ENCODE data around the gene ZNF276.

Gene ZNF276

DNA sequence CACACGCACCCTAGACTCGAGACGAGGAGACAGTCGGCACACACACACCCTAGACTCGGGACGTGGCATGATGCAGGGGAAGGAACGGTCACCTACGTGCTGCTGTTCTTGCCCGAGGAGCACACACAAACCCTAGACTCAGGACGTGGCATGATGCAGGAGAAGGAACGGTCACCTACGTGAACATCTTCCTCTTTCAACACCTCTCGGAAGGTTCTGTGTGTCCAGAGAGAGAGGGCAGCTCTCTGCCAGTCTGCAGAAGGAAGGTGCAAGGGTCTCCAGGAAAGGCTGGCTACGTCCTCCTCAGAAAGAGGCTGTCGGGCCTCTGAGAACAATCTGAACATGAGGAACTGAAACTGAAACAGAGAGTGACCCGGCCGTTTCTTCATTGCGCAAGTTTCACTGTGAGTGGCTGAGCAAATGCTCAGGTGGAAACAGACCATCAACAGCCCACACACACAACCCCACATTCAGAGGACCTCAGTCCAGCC lies 43.4 kb downstream of the ZNF276 start:
- DNase-seq (ENCODE audit: low read depth in 1 of 2, low spot score in 1 of 2) = peak; percentile 71 to 73
- peak overlapping the region; percentile 8; the same call in 1 of the 2 replicates for H3K4me3 ChIP-seq (replicated peaks; ENCODE audit: insufficient read depth, low read length)
- TF ChIP-seq, protein P1, sequence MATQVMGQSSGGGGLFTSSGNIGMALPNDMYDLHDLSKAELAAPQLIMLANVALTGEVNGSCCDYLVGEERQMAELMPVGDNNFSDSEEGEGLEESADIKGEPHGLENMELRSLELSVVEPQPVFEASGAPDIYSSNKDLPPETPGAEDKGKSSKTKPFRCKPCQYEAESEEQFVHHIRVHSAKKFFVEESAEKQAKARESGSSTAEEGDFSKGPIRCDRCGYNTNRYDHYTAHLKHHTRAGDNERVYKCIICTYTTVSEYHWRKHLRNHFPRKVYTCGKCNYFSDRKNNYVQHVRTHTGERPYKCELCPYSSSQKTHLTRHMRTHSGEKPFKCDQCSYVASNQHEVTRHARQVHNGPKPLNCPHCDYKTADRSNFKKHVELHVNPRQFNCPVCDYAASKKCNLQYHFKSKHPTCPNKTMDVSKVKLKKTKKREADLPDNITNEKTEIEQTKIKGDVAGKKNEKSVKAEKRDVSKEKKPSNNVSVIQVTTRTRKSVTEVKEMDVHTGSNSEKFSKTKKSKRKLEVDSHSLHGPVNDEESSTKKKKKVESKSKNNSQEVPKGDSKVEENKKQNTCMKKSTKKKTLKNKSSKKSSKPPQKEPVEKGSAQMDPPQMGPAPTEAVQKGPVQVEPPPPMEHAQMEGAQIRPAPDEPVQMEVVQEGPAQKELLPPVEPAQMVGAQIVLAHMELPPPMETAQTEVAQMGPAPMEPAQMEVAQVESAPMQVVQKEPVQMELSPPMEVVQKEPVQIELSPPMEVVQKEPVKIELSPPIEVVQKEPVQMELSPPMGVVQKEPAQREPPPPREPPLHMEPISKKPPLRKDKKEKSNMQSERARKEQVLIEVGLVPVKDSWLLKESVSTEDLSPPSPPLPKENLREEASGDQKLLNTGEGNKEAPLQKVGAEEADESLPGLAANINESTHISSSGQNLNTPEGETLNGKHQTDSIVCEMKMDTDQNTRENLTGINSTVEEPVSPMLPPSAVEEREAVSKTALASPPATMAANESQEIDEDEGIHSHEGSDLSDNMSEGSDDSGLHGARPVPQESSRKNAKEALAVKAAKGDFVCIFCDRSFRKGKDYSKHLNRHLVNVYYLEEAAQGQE (IDR thresholded peaks at IDR 0.05; ENCODE audit: insufficient replicate concordance, low read depth) = no peak
- TF ChIP-seq POLR2AphosphoS5 (IDR thresholded peaks at IDR 0.05; ENCODE audit: low read depth) (peak; percentile 32; the same call in 1 of the 2 replicates), SPI1 (IDR thresholded peaks at IDR 0.05; ENCODE audit: borderline replicate concordance, low read depth) (peak; percentile 47; the same call in 1 of the 2 replicates)
- TF ChIP-seq, protein P2, sequence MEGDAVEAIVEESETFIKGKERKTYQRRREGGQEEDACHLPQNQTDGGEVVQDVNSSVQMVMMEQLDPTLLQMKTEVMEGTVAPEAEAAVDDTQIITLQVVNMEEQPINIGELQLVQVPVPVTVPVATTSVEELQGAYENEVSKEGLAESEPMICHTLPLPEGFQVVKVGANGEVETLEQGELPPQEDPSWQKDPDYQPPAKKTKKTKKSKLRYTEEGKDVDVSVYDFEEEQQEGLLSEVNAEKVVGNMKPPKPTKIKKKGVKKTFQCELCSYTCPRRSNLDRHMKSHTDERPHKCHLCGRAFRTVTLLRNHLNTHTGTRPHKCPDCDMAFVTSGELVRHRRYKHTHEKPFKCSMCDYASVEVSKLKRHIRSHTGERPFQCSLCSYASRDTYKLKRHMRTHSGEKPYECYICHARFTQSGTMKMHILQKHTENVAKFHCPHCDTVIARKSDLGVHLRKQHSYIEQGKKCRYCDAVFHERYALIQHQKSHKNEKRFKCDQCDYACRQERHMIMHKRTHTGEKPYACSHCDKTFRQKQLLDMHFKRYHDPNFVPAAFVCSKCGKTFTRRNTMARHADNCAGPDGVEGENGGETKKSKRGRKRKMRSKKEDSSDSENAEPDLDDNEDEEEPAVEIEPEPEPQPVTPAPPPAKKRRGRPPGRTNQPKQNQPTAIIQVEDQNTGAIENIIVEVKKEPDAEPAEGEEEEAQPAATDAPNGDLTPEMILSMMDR (IDR thresholded peaks at IDR 0.05; ENCODE audit: insufficient read depth, low read length) = no peak
- no peaks in the 10 kb centered on the region for H3K27me3 ChIP-seq (ENCODE audit: insufficient read depth, poor library complexity, severe bottlenecking)
- peak overlapping the region; percentile 58 for H3K27ac ChIP-seq (replicated peaks)

DNA sequence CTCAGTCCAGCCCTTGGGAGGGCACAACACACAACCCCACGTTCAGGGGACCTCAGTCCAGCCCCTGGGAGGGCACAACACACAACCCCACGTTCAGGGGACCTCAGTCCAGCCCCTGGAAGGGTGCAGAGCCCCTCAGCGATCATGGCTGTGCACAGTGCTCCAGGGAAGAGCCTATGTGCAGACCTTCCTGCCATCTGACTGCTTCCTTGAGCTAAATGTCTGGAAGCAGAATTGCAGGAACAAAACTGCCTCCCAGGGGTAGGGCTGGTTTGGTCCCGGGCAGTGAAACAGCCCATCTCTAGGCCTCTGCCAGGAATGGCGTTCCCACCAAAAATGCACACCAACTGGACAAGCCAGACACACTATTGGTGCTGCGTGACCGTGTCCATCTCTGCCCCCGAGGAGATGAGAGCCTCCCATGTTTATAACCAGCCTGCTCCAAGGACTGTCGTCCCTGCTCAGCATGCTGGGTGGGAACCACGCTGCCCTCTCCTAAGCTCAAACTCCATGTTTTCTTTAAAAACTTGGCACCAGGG lies 44.0 kb downstream of the ZNF276 start:
- Histone ChIP-seq H3K27me3 (ENCODE audit: insufficient read depth, poor library complexity, severe bottlenecking) (no peaks in the 10 kb centered on the region), H3K4me3 (replicated peaks; ENCODE audit: insufficient read depth, low read length) (no peak overlapping the region), H3K27ac (replicated peaks) (peak overlapping the region; percentile 58)
- peak in 1 of 2 experiments; percentile 1 for DNase-seq (ENCODE audit: low read depth in 1 of 2, low spot score in 1 of 2)
- TF ChIP-seq POLR2AphosphoS5 (IDR thresholded peaks at IDR 0.05; ENCODE audit: low read depth) (no peak), GABPA (IDR thresholded peaks at IDR 0.05; ENCODE audit: low read depth) (no peak), SPI1 (IDR thresholded peaks at IDR 0.05; ENCODE audit: borderline replicate concordance, low read depth) (no peak)
- TF ChIP-seq, protein P2 (IDR thresholded peaks at IDR 0.05; ENCODE audit: insufficient read depth, low read length) = no peak
- TF ChIP-seq, protein P1 (IDR thresholded peaks at IDR 0.05; ENCODE audit: insufficient replicate concordance, low read depth) = no peak

DNA sequence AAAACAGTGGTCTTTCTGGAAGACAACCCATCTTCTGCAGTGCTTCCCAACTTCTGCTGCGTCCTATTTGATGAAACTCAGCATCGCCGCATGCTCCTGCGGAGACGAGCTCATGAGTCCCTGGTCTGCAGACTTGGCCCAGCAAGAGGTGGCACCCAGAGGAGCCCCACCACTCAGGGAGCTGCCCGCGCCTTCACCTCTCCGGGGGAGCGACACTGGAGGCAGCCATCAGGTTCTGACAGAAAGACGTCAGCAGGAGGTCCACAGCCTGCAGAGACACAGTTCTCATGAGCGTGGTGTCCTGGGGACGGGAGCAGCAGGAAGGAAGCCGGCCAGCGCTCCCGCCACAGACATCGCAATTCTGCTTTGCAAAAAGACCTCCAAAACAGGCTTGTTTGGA lies 49.0 kb downstream of the ZNF276 start:
- H3K4me3 ChIP-seq (replicated peaks; ENCODE audit: insufficient read depth, low read length) = no peak overlapping the region
- H3K27me3 ChIP-seq (ENCODE audit: insufficient read depth, poor library complexity, severe bottlenecking) = no peaks in the 10 kb centered on the region
- no peak for DNase-seq (ENCODE audit: low read depth in 1 of 2, low spot score in 1 of 2)
- no peak overlapping the region for H3K27ac ChIP-seq (replicated peaks)
- no peak for TF ChIP-seq POLR2AphosphoS5 (IDR thresholded peaks at IDR 0.05; ENCODE audit: low read depth)
- TF ChIP-seq, protein P1 (IDR thresholded peaks at IDR 0.05; ENCODE audit: insufficient replicate concordance, low read depth) = no peak
- TF ChIP-seq SPI1 (IDR thresholded peaks at IDR 0.05; ENCODE audit: borderline replicate concordance, low read depth) = no peak
- TF ChIP-seq, protein P2 (IDR thresholded peaks at IDR 0.05; ENCODE audit: insufficient read depth, low read length) = no peak
- TF ChIP-seq GABPA (IDR thresholded peaks at IDR 0.05; ENCODE audit: low read depth) = no peak
